Raji (cell line): ENCODE measurements around the gene CACUL1.

ENCODE experiments used
- POLR2A ChIP-seq: IDR thresholded peaks from 2 replicates; pipeline ENCODE4 v1.6.1; 2011; ENCODE audit warnings: low read depth, low read length, control low read depth; ENCODE audit not compliant: insufficient read depth

Gene CACUL1

GRCh38 chr10:118754556-118755423 lies at the start of gene CACUL1:
CACUL1 (minus strand) TSS chr10:118754970; CDS start chr10:118754762, 208 bp downstream.
- peak; percentile 64 for TF ChIP-seq POLR2A

- TF ChIP-seq POLR2A: no peak
Measured at GRCh38 chr10:118804262-118804773, 49.5 kb upstream of the CACUL1 start.

GRCh38 chr10:118802126-118802793 lies 47.5 kb upstream of the CACUL1 start:
- TF ChIP-seq POLR2A: no peak

GRCh38 chr10:118800920-118801319 lies 46.1 kb upstream of the CACUL1 start:
- no peak for TF ChIP-seq POLR2A

GRCh38 chr10:118799777-118800176 lies 45.0 kb upstream of the CACUL1 start:
- TF ChIP-seq POLR2A: no peak

- TF ChIP-seq POLR2A: no peak
Measured at GRCh38 chr10:118798231-118798662, 43.5 kb upstream of the CACUL1 start.

- TF ChIP-seq POLR2A: no peak
Measured at GRCh38 chr10:118793545-118793944, 38.8 kb upstream of the CACUL1 start.

- no peak for TF ChIP-seq POLR2A
Measured at GRCh38 chr10:118792526-118792925, 37.8 kb upstream of the CACUL1 start.

GRCh38 chr10:118790058-118790457 lies 35.3 kb upstream of the CACUL1 start:
- TF ChIP-seq POLR2A: no peak

GRCh38 chr10:118785551-118785950 lies 30.8 kb upstream of the CACUL1 start:
- TF ChIP-seq POLR2A: no peak

- TF ChIP-seq POLR2A: no peak
Measured at GRCh38 chr10:118783776-118784545, 29.2 kb upstream of the CACUL1 start.

GRCh38 chr10:118781541-118781940 lies 26.8 kb upstream of the CACUL1 start:
- TF ChIP-seq POLR2A: no peak

GRCh38 chr10:118778727-118779126 lies 24.0 kb upstream of the CACUL1 start:
- no peak for TF ChIP-seq POLR2A

GRCh38 chr10:118776960-118777359 lies 22.2 kb upstream of the CACUL1 start:
- no peak for TF ChIP-seq POLR2A

- TF ChIP-seq POLR2A: no peak
Measured at GRCh38 chr10:118776033-118776432, 21.3 kb upstream of the CACUL1 start.
